Gastroesophageal sphincter (tissue), 4 donors: Measurements from ENCODE around the gene FBXO42. TPM values are rescaled to one million over a fixed set of nuclear protein-coding genes. Genes with fewer than 3 reads are reported as not detected.
A peak's percentile ranks its signal among the peaks of the same experiment; 100 is the strongest.

Source experiments
- ATAC-seq: fragments of 150-250 bp; one replicate; pipeline ENCODE4 v1.9.1; 2016; ENCODE audit warnings: mild to moderate bottlenecking, moderate library complexity
- H3K27ac ChIP-seq, 4 donors: fragments of 200-600 bp; sonication (generic) in 3 of 4; 1 replicate in 3 of 4; 2 replicates in 1 of 4; pipeline ENCODE4 v1.5.1; 2016 to 2019
- H3K27me3 ChIP-seq: fragments of 200-600 bp; sonication (generic); one replicate; pipeline ENCODE4 v1.5.1; 2019
- H3K36me3 ChIP-seq, 2 donors: fragments of 200-600 bp; sonication (generic); one replicate each; pipeline ENCODE4 v1.5.1; 2019; ENCODE audit warnings: control low read depth in 1 of 2
- H3K4me1 ChIP-seq, 3 donors: fragments of 200-600 bp; sonication (generic); 1 replicate in 2 of 3; 2 replicates in 1 of 3; pipeline ENCODE4 v1.5.1; 2016 to 2019; ENCODE audit warnings: control low read depth in 2 of 3
- H3K4me3 ChIP-seq, 2 donors: fragments of 200-600 bp; sonication (generic); one replicate each; pipeline ENCODE4 v1.5.1; 2019; ENCODE audit warnings: mild to moderate bottlenecking in 1 of 2, moderate library complexity in 1 of 2
- H3K9me3 ChIP-seq, 3 donors: fragments of 200-600 bp; sonication (generic); one replicate each; pipeline ENCODE4 v1.5.1; 2017 to 2019; ENCODE audit warnings: control low read depth in 2 of 3
- CTCF ChIP-seq, 4 experiments: fragments of 200-600 bp in 2 of 4; fragments of 450-650 bp in 2 of 4; sonication (generic) in 1 of 4; IDR thresholded peaks; one replicate each; pipeline ENCODE4 v1.5.1; 2017 to 2019; ENCODE audit warnings: antibody characterized with exemption in 4 of 4, mild to moderate bottlenecking in 2 of 4, moderate library complexity in 2 of 4
- EP300 ChIP-seq: sonication (generic); formaldehyde crosslinking; IDR thresholded peaks from one replicate; pipeline ENCODE4 v1.6.1; 2017; ENCODE audit warnings: antibody characterized with exemption, mild to moderate bottlenecking
- POLR2A ChIP-seq, 2 donors: fragments of 450-650 bp; IDR thresholded peaks; one replicate each; pipeline ENCODE4 v1.6.1; 2017; ENCODE audit warnings: antibody characterized with exemption in 2 of 2, mild to moderate bottlenecking in 2 of 2, moderate library complexity in 1 of 2
- POLR2AphosphoS5 ChIP-seq: sonication (generic); formaldehyde crosslinking; IDR thresholded peaks from one replicate; pipeline ENCODE4 v1.6.1; 2017; ENCODE audit warnings: antibody characterized with exemption
- WGBS, 2 donors: methylation state at CpG; one replicate each; pipeline ENCODE4 v1.1.5; 2018; ENCODE audit warnings: low coverage in 1 of 2; 5-methylcytosine and 5-hydroxymethylcytosine counted together
- total RNA-seq, 4 donors: library from RNA; depleted of rRNA; stranded (reverse); fragments of >200 nt; gene quantifications; one replicate each; pipeline ENCODE4 v1.1.0, GENCODE V29; 2016

The FBXO42 gene
- total RNA-seq, 4 donors from 2014 or later = 26.8 to 33.0 (median 29.7) TPM

- ATAC-seq = no peak
- Histone ChIP-seq H3K27me3 (no peaks in the 10 kb centered on the region), H3K9me3 (no peaks in the 10 kb centered on the region), H3K4me3 (no peak overlapping the region), H3K36me3 (peaks cover 0 to 54% of the 10 kb centered on the region in 2 donors), H3K4me1 (peaks cover 0 to 34% (median 0%) of the 10 kb centered on the region in 3 donors), H3K27ac (peak overlapping the region in 1 of 4 donors; percentile 21)
- WGBS, 2 donors = 22 to 48% methylated on average over 1 to 3 of the region's 3 CpGs
- TF ChIP-seq POLR2A (IDR thresholded peaks at IDR 0.05) (no peak), EP300 (no peak), CTCF (IDR thresholded peaks at IDR 0.05) (no peak), POLR2AphosphoS5 (no peak)
Measured at GRCh38 chr1:16294219-16295212, 57.8 kb downstream of the FBXO42 start.

GRCh38 chr1:16293538-16293937 lies 58.7 kb downstream of the FBXO42 start:
- no peaks in the 10 kb centered on the region for H3K9me3 ChIP-seq
- 59 to 80% methylated on average over 1 of the region's 1 CpG for WGBS, 2 donors
- no peak overlapping the region for H3K4me3 ChIP-seq
- H3K4me1 ChIP-seq = peaks cover 0 to 27% (median 0%) of the 10 kb centered on the region in 3 donors
- peaks cover 0 to 61% of the 10 kb centered on the region in 2 donors for H3K36me3 ChIP-seq
- ATAC-seq = no peak
- H3K27me3 ChIP-seq = no peaks in the 10 kb centered on the region
- H3K27ac ChIP-seq = peak overlapping the region in 1 of 4 donors; percentile 21
- TF ChIP-seq POLR2AphosphoS5 (no peak), EP300 (no peak), POLR2A (IDR thresholded peaks at IDR 0.05) (no peak), CTCF (IDR thresholded peaks at IDR 0.05) (no peak)

- no peak for ATAC-seq
- Histone ChIP-seq H3K27ac (peak overlapping the region in 1 of 4 donors; percentile 21), H3K4me1 (peaks cover 0 to 21% (median 0%) of the 10 kb centered on the region in 3 donors), H3K9me3 (no peaks in the 10 kb centered on the region), H3K36me3 (peaks cover 0 to 67% of the 10 kb centered on the region in 2 donors), H3K27me3 (no peaks in the 10 kb centered on the region), H3K4me3 (no peak overlapping the region)
- TF ChIP-seq POLR2A (IDR thresholded peaks at IDR 0.05) = no peak
- no peak for TF ChIP-seq CTCF (IDR thresholded peaks at IDR 0.05)
- no peak for TF ChIP-seq EP300
- no peak for TF ChIP-seq POLR2AphosphoS5
Measured at GRCh38 chr1:16292739-16293138, 59.5 kb downstream of the FBXO42 start.

- Histone ChIP-seq H3K4me3 (no peak overlapping the region), H3K4me1 (peaks cover 0 to 25% (median 0%) of the 10 kb centered on the region in 3 donors), H3K27ac (no peak overlapping the region), H3K36me3 (peaks cover 0 to 77% of the 10 kb centered on the region in 2 donors), H3K9me3 (no peaks in the 10 kb centered on the region), H3K27me3 (no peaks in the 10 kb centered on the region)
- no peak for TF ChIP-seq EP300
- TF ChIP-seq CTCF (IDR thresholded peaks at IDR 0.05) = no peak
- TF ChIP-seq POLR2AphosphoS5 = no peak
- no peak for TF ChIP-seq POLR2A (IDR thresholded peaks at IDR 0.05)
- ATAC-seq = no peak
- 89 to 94% methylated on average over 2 to 3 of the region's 3 CpGs for WGBS, 2 donors
Measured at GRCh38 chr1:16289959-16290358, 62.3 kb downstream of the FBXO42 start.

- H3K9me3 ChIP-seq = no peaks in the 10 kb centered on the region
- no peak for ATAC-seq
- H3K27ac ChIP-seq = no peak overlapping the region
- peaks cover 0 to 11% (median 0%) of the 10 kb centered on the region in 3 donors for H3K4me1 ChIP-seq
- no peaks in the 10 kb centered on the region for H3K27me3 ChIP-seq
- 86 to 94% methylated on average over 4 of the region's 4 CpGs for WGBS, 2 donors
- no peak overlapping the region for H3K4me3 ChIP-seq
- H3K36me3 ChIP-seq = peaks cover 0 to 63% of the 10 kb centered on the region in 2 donors
- TF ChIP-seq POLR2A (IDR thresholded peaks at IDR 0.05) (no peak), CTCF (IDR thresholded peaks at IDR 0.05) (no peak), EP300 (no peak), POLR2AphosphoS5 (no peak)
Measured at GRCh38 chr1:16286122-16286521, 66.2 kb downstream of the FBXO42 start.
